22Rv1 (cell line): ENCODE results near the gene TRMU.

Experiments used
- H3K27ac ChIP-seq: fragments of 450-650 bp; 2 replicates; pipeline ENCODE4 v1.5.1; 2017
- ZFX ChIP-seq: fragments of 450-650 bp; IDR thresholded peaks from 2 replicates; pipeline ENCODE4 v1.6.1; 2017; ENCODE audit warnings: antibody characterized with exemption, borderline replicate concordance
- TF ChIP-seq, protein P1 (sequence below): fragments of 450-650 bp; IDR thresholded peaks from 2 replicates; pipeline ENCODE4 v1.5.1; 2017; ENCODE audit warnings: mild to moderate bottlenecking

TRMU gene

DNA sequence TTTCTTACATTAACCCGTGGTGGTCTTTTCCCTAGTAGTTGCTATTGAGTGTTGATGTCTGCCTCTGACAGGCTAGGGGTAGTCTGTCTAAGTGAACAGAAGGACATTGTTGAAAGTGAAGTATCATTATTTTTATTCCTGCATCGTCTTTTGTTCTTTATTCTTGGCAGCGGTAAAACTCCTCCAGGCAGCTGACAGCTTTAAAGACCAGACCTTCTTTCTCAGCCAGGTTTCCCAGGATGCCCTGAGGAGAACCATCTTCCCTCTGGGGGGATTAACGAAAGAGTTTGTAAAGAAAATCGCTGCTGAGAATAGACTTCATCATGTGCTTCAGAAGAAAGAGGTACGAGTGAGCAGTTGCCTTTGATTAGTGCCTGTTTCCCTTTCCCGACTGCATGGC, 14.6 kb downstream of the TRMU start:
- no peak for TF ChIP-seq ZFX
- no peak overlapping the region for H3K27ac ChIP-seq

DNA sequence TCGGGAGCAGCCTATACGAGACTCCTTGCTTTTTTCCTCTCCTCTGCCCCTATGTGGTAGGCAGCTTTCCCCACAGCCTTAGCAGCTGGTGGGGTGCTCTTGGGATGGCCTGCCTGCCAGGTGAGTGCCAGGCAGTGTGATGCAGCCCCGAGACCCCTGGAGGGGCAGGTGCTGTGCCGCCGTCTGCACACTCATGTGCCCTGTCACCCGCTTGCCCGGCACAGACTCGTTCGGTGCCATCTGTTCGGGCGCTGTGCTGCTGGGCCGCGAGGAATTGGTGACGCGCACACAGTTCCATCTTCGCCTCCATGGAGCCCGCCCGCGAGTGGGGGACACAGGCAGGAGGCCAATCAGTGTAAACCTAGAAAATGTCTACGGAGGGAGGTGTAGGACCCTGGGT, 15.1 kb downstream of the TRMU start:
- H3K27ac ChIP-seq, result no peak overlapping the region
- TF ChIP-seq, protein P1, sequence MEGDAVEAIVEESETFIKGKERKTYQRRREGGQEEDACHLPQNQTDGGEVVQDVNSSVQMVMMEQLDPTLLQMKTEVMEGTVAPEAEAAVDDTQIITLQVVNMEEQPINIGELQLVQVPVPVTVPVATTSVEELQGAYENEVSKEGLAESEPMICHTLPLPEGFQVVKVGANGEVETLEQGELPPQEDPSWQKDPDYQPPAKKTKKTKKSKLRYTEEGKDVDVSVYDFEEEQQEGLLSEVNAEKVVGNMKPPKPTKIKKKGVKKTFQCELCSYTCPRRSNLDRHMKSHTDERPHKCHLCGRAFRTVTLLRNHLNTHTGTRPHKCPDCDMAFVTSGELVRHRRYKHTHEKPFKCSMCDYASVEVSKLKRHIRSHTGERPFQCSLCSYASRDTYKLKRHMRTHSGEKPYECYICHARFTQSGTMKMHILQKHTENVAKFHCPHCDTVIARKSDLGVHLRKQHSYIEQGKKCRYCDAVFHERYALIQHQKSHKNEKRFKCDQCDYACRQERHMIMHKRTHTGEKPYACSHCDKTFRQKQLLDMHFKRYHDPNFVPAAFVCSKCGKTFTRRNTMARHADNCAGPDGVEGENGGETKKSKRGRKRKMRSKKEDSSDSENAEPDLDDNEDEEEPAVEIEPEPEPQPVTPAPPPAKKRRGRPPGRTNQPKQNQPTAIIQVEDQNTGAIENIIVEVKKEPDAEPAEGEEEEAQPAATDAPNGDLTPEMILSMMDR, result no peak
- TF ChIP-seq ZFX, result no peak

DNA sequence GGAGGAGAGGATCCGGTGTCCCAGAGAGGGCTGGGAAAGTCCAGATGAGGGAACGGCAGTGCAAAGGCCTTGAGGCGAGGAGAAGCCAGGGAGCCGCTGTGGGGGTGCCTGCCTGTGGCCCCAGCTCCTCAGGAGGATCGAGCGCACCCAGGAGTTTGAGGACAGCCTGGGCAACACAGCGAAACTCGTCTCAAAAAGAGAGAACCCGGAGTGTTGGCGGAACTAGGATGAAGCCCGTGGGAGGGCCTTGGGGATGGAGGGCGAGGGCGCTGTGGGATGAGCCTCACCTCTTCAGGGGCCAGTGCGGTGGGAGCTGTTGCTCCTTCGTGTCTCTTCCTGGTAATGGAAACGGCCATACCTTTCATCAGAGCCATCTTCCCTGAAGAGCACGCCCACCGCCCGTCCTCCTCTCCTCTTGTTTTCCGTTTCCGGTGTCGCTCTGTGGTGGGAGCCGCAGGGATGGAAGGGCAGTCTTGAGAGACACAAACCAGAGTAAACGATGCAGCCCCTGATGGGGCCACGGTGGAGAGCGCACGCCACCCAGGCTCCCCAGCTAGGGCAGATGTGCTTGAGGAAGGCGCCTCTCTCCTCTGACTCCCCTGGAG, 15.7 kb downstream of the TRMU start:
- no peak for TF ChIP-seq ZFX
- TF ChIP-seq, protein P1, result no peak
- H3K27ac ChIP-seq, result no peak overlapping the region

DNA sequence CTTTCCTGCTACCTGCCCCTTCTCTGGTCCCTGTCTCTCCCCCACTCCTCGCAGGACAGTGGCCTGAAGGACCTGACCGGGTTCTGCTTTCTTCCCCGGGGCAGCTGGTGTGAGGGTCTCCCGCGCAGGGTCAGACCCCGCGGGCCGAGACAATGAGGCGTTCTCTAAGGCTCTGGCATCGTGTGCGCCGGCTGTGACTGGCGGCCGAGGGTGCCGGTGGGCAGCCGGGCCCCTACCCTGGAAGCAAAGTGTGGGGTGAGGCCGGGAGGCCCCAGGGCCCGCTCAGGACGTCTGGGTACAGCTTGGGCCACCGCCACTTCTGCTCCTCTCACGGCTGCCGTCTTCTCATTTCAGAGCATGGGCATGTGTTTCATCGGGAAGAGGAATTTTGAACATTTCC, 16.3 kb downstream of the TRMU start:
- no peak overlapping the region for H3K27ac ChIP-seq
- TF ChIP-seq ZFX, result no peak
- TF ChIP-seq, protein P1, result no peak

DNA sequence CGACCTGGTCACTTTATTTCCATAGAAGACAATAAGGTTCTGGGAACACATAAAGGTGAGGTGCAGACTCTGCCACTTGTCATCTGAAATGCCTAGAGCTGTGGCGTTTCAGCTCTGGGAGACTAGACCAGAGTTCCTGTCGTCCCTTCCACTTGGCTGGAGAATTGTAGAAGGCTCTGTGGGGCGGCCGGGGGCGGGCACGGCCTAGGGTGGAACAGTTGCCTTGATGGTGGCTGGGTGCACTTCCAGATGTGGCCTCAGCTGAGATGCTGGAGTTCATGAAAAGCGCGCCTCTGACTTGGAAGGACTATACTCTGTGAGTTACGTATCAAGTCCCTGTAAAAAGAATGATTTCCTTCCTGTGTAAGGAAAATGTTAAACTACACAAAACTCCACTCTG, 16.8 kb downstream of the TRMU start:
- TF ChIP-seq, protein P1, result no peak
- TF ChIP-seq ZFX, result no peak
- no peak overlapping the region for H3K27ac ChIP-seq

DNA sequence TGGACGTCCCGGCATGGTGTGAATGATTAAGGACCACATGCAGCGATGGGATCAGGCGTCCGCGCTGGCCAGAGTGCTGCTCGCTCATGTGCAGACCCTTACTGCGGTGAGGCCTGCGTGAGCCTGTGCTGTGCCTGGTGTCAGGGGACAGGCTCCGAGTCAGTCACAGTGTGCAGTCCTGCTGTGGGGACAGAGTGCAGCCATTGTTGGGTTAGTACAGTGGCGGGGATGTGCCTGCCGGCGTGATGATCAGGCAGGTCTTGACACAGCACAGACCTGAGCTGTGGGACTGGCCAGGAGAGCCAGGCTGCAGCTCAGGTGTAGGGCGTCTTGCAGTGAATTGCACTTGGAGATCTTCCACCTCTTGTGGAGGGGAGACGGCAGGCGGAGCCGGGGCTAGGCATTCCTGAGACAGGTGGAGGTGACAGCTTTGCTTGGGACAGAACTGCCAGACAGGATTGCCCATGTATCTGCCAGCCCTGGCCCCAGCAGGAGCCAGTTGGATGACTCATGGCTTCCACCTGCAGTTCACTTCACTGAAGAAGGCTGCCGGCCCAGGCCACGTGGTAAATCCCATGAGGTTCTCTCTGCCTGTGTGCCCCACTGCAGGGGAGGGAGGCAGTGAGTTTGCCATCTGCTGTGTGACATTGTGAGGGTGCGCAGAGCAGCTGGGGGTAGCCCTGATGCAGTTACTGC, 17.3 kb downstream of the TRMU start:
- no peak overlapping the region for H3K27ac ChIP-seq
- no peak for TF ChIP-seq ZFX

DNA sequence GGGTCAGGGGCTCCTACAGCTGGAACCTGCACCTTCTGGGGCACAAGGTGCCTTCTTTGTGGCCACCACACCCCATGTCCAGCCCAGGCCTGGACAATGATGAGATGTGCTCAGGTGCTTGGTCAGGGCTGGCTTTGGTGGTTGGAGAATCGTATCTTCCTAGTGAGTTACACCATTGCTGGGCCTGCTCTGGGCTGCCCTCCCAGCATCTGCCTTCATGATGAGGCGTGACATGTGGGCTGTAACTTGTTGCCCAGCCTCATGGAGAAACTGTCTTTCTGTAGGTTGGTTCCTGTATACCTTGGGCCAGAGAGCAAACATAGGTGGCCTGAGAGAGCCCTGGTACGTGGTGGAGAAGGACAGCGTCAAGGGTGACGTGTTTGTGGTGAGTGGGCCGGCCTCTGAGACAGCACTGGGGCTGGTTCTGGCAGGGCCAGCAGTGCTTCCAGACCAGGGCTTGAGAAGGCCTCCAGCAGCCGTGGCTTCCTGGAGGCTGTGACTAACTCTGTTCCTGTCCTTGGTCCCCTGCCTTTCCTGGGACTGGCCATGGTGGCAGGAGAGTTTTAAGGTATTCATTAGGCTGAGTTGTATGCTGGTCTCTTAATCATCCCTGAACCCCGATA, 18.1 kb downstream of the TRMU start:
- TF ChIP-seq ZFX, result no peak
- TF ChIP-seq, protein P1, result no peak
- H3K27ac ChIP-seq, result no peak overlapping the region

DNA sequence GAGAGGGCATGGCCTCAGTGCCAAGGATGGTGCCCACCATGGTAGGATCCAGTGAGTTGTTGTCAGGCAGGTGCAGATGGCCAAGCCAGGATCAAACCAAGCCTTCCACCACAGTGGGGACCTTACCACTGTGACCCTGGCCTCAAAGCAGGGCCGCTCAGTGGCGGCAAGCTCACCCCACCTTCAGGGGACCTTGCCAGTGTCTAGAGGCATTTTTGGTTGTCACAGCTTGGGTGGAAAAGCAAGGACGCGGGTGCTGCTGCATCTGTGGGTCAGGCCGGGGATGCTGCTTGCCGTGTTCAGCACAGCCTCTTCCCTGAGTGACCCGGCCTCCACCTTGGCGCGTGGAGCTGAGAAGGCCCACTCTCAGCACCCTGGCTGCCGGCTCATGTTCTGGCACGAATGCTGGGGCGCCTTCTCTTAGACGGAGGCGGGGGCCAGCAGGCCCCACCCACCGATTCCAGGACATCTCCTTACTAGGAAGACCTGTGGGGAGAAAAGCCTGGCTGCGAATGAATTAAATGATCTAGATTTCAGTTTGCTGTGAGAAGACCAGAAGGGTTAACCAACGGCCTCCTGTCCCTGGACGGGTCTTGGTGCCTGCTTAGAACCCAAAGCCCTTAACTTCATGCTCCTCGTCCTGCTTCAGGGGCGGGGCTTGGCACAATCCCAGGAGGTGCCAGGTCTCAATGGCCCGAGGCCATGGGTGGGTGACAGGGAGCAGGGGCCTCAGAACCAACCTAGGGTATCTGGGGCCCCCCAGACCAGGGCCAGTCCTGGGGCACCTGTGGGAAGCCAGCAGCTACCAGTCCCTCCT, 18.9 kb downstream of the TRMU start:
- no peak for TF ChIP-seq ZFX
- TF ChIP-seq, protein P1, result no peak
- no peak overlapping the region for H3K27ac ChIP-seq
